ENCODE data around the gene TSPEAR. TPM values are rescaled to one million over a fixed set of nuclear protein-coding genes. Genes with fewer than 3 reads are reported as not detected.

TSPEAR gene
- total RNA-seq, 1 experiment from 2014 or later, result not detected

DNA sequence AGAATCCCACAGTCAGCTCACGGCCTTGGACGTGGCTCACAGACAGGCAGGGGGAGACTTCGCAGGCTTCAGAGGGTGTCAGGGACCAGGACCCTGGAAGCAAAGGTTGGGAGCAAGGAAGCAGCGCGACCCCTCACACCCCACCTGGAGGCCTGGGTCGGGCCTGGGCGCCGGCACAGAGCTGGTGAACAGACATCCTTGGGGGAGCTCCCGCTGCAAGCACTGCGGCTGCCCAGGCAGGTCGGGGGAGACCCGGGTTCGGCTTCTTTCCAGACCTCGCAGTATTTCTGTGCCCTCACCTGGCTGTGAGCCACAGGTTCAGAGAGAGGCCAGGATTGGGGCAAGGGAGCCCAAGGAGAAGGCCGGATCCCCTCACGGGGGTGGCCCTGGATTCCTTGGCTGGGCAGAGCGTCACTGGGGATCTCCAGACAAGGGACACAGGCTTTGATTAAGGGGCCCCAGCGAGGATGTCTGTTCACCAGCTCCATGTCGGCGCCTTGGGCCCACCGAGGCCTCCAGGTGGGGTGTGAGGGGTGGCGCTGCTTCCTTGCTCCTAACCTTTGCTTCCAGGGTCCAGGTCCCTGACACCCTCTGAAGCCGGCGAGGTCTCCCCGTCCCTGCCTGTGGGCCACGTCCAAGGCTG is 37.9 kb upstream of the TSPEAR start:
- Histone ChIP-seq H3K4me1 (ENCODE audit: low read length) (no peaks in the 10 kb centered on the region), H3K4me2 (ENCODE audit: low read depth, low read length, poor library complexity, severe bottlenecking) (no peak overlapping the region), H3K36me3 (ENCODE audit: insufficient read depth, low read length) (no peaks in the 10 kb centered on the region), H3K9me2 (replicated peaks; ENCODE audit: insufficient read depth, low read length) (no peaks in the 10 kb centered on the region), H3K4me3 (ENCODE audit: low read length) (no peak overlapping the region), H3K9me3 (ENCODE audit: low read length) (no peaks in the 10 kb centered on the region), H4K20me1 (ENCODE audit: insufficient read depth, low read depth, low read length) (no peaks in the 10 kb centered on the region), H2AFZ (ENCODE audit: low read length) (no peak overlapping the region), H3K79me2 (ENCODE audit: low read length) (no peaks in the 10 kb centered on the region), H3K9ac (ENCODE audit: low read length) (no peak overlapping the region), H3K27ac (ENCODE audit: low read length) (no peak overlapping the region), H3K27me3 (ENCODE audit: low read length) (no peaks in the 10 kb centered on the region)
- DNase-seq, result no peak

DNA sequence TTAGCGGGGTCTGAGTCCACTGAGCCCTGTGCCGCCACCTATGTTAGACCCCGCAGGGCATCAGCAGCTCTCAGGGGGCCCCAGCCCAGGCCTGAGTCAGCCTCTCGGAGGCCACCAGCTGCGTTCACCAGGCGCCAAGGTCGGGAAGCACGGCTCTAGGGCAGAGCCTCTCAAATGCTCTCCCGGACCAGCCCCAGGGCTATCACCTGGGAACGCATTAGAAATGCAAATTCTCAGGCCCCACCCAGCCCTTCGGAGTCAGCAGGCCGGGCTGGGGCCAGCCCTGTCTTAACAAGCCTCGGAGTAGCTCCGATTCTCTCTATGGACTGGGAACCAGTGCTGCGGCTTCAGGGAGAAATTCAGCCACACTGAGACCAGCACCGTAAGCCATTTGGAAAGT is 37.2 kb upstream of the TSPEAR start:
- DNase-seq, result no peak
- no peak overlapping the region for H3K4me2 ChIP-seq (ENCODE audit: low read depth, low read length, poor library complexity, severe bottlenecking)
- no peaks in the 10 kb centered on the region for H3K9me2 ChIP-seq (replicated peaks; ENCODE audit: insufficient read depth, low read length)
- H3K4me3 ChIP-seq (ENCODE audit: low read length), result no peak overlapping the region
- H2AFZ ChIP-seq (ENCODE audit: low read length), result no peak overlapping the region
- no peaks in the 10 kb centered on the region for H3K9me3 ChIP-seq (ENCODE audit: low read length)
- H4K20me1 ChIP-seq (ENCODE audit: insufficient read depth, low read depth, low read length), result no peaks in the 10 kb centered on the region
- no peaks in the 10 kb centered on the region for H3K27me3 ChIP-seq (ENCODE audit: low read length)
- no peaks in the 10 kb centered on the region for H3K36me3 ChIP-seq (ENCODE audit: insufficient read depth, low read length)
- H3K4me1 ChIP-seq (ENCODE audit: low read length), result no peaks in the 10 kb centered on the region
- no peak overlapping the region for H3K9ac ChIP-seq (ENCODE audit: low read length)
- no peak overlapping the region for H3K27ac ChIP-seq (ENCODE audit: low read length)
- H3K79me2 ChIP-seq (ENCODE audit: low read length), result no peaks in the 10 kb centered on the region

DNA sequence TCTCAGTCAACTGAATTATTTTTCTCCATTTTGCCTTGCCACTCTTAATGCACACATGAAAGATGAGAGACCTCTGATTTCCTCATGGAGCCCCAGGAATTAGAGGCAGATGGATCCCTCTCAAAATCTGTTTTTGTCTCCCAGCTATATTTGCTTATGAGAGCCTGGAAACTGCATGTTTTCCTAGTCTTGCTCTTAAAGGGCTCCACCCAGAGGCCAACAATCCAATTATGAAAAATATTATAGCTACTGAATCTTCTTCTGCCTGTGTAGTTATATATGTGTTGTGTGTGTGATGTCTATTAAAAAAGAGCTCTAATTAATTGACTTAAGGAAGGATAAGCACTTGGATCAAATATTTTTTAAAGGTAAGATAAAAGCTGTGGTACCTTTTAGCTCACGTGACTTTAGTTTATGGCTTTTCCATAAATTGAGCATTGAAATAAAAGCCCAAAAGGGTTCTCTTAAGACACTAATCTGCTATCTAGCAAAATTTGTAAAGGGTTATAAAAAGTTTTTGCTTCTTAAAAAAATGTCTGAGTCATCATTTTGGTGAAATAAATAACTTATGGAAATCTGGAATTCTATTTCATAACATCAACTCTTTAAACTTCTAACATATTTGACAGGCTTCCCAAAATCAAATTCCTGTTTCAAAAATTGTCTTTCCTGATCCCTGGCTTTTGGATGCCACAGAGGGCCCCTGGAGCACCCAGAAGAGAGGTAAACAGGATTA is 31.2 kb upstream of the TSPEAR start:
- H3K9ac ChIP-seq (ENCODE audit: low read length), result no peak overlapping the region
- H2AFZ ChIP-seq (ENCODE audit: low read length), result no peak overlapping the region
- H3K9me2 ChIP-seq (replicated peaks; ENCODE audit: insufficient read depth, low read length), result no peaks in the 10 kb centered on the region
- no peaks in the 10 kb centered on the region for H3K4me1 ChIP-seq (ENCODE audit: low read length)
- H3K27me3 ChIP-seq (ENCODE audit: low read length), result no peaks in the 10 kb centered on the region
- H3K79me2 ChIP-seq (ENCODE audit: low read length), result no peaks in the 10 kb centered on the region
- H3K4me2 ChIP-seq (ENCODE audit: low read depth, low read length, poor library complexity, severe bottlenecking), result no peak overlapping the region
- no peaks in the 10 kb centered on the region for H3K36me3 ChIP-seq (ENCODE audit: insufficient read depth, low read length)
- H3K9me3 ChIP-seq (ENCODE audit: low read length), result no peaks in the 10 kb centered on the region
- no peaks in the 10 kb centered on the region for H4K20me1 ChIP-seq (ENCODE audit: insufficient read depth, low read depth, low read length)
- peak; percentile 63 for DNase-seq
- no peak overlapping the region for H3K27ac ChIP-seq (ENCODE audit: low read length)
- no peak overlapping the region for H3K4me3 ChIP-seq (ENCODE audit: low read length)

DNA sequence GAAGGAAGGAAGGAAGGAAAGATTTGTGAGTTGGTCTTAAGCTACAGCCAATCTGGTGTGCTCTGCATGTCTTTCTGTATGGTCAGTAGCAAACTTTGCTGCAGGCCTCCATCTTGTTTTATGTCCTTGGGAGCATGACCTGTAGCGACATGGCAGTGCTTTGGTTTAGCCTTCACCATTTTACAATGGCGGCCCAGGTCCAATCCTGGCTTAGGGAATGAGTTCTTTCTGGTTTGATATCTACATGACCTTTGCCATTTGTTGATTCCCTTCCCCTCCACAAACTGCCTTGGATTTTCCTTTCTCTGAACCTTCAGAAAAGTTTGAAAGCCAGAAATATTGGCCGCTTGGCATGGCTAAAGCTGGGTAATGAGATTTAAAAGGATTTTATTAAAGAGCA is 30.5 kb upstream of the TSPEAR start:
- H3K79me2 ChIP-seq (ENCODE audit: low read length), result no peaks in the 10 kb centered on the region
- no peak for DNase-seq
- H3K4me1 ChIP-seq (ENCODE audit: low read length), result no peaks in the 10 kb centered on the region

GRCh38 chr21:44740742-44741141 is 29.4 kb upstream of the TSPEAR start:
- no peaks in the 10 kb centered on the region for H4K20me1 ChIP-seq (ENCODE audit: insufficient read depth, low read depth, low read length)

More for the DNA sequence above, 30.5 kb upstream of the TSPEAR start:
- H4K20me1 ChIP-seq (ENCODE audit: insufficient read depth, low read depth, low read length), result no peaks in the 10 kb centered on the region
- H3K4me2 ChIP-seq (ENCODE audit: low read depth, low read length, poor library complexity, severe bottlenecking), result no peak overlapping the region
- no peak overlapping the region for H3K27ac ChIP-seq (ENCODE audit: low read length)
- no peaks in the 10 kb centered on the region for H3K9me3 ChIP-seq (ENCODE audit: low read length)
- no peak overlapping the region for H2AFZ ChIP-seq (ENCODE audit: low read length)
- no peaks in the 10 kb centered on the region for H3K9me2 ChIP-seq (replicated peaks; ENCODE audit: insufficient read depth, low read length)
- H3K36me3 ChIP-seq (ENCODE audit: insufficient read depth, low read length), result no peaks in the 10 kb centered on the region
- no peak overlapping the region for H3K4me3 ChIP-seq (ENCODE audit: low read length)
- no peak overlapping the region for H3K9ac ChIP-seq (ENCODE audit: low read length)
- H3K27me3 ChIP-seq (ENCODE audit: low read length), result no peaks in the 10 kb centered on the region

DNA sequence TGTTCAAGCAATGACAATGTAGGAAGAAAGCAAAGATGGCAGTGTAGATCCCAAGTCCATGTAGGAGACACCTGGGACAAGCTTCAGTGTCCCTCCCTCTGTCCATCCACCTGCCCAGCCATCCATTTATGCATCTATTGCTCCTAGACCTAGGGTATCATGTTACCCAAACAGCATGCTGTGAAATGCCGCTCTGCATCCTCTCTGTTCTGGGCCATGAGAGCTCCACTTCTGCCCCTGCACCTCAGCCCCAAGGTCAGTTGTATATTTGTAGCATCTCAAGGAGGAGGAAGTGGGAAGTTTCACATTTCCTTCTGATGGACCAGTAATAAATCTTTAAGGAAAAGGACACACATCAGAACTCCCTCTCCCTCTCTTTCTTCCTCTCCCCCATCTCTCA is 27.9 kb upstream of the TSPEAR start:
- Histone ChIP-seq H3K36me3 (ENCODE audit: insufficient read depth, low read length) (no peaks in the 10 kb centered on the region), H3K4me2 (ENCODE audit: low read depth, low read length, poor library complexity, severe bottlenecking) (no peak overlapping the region), H3K4me3 (ENCODE audit: low read length) (no peak overlapping the region), H3K9ac (ENCODE audit: low read length) (no peak overlapping the region), H3K27me3 (ENCODE audit: low read length) (no peaks in the 10 kb centered on the region), H3K9me3 (ENCODE audit: low read length) (no peaks in the 10 kb centered on the region), H3K79me2 (ENCODE audit: low read length) (no peaks in the 10 kb centered on the region), H3K9me2 (replicated peaks; ENCODE audit: insufficient read depth, low read length) (no peaks in the 10 kb centered on the region), H4K20me1 (ENCODE audit: insufficient read depth, low read depth, low read length) (no peaks in the 10 kb centered on the region), H3K4me1 (ENCODE audit: low read length) (no peaks in the 10 kb centered on the region), H3K27ac (ENCODE audit: low read length) (no peak overlapping the region), H2AFZ (ENCODE audit: low read length) (no peak overlapping the region)
- no peak for DNase-seq

More at GRCh38 chr21:44740742-44741141, 29.4 kb upstream of the TSPEAR start:
- Histone ChIP-seq H2AFZ (ENCODE audit: low read length) (no peak overlapping the region), H3K27ac (ENCODE audit: low read length) (no peak overlapping the region), H3K9me3 (ENCODE audit: low read length) (no peaks in the 10 kb centered on the region), H3K9ac (ENCODE audit: low read length) (no peak overlapping the region), H3K4me1 (ENCODE audit: low read length) (no peaks in the 10 kb centered on the region), H3K27me3 (ENCODE audit: low read length) (no peaks in the 10 kb centered on the region), H3K4me3 (ENCODE audit: low read length) (no peak overlapping the region), H3K36me3 (ENCODE audit: insufficient read depth, low read length) (no peaks in the 10 kb centered on the region), H3K9me2 (replicated peaks; ENCODE audit: insufficient read depth, low read length) (no peaks in the 10 kb centered on the region), H3K79me2 (ENCODE audit: low read length) (no peaks in the 10 kb centered on the region), H3K4me2 (ENCODE audit: low read depth, low read length, poor library complexity, severe bottlenecking) (no peak overlapping the region)
- DNase-seq, result no peak

DNA sequence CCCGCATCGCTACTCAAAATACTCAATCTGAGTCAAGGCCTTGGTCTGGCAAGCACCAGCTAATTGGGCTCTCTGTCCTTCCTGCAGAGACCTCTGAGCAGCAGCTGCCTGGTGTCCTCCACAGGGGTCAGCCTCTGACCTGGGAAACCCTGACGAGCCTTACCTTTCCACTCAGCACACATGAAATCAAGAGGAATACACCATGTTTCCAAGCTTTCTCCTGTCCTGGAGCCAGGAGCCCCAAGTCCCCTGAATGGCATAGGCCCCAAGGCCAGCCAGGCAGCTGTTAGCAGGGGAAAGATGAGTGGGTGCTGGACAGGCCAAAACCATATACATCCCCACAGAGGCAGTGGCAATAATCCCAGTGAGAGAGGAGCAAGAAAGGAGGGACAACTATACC is 27.2 kb upstream of the TSPEAR start:
- no peak overlapping the region for H2AFZ ChIP-seq (ENCODE audit: low read length)
- H3K27me3 ChIP-seq (ENCODE audit: low read length), result no peaks in the 10 kb centered on the region
- no peaks in the 10 kb centered on the region for H3K9me3 ChIP-seq (ENCODE audit: low read length)
- H3K79me2 ChIP-seq (ENCODE audit: low read length), result no peaks in the 10 kb centered on the region
- no peak overlapping the region for H3K27ac ChIP-seq (ENCODE audit: low read length)
- no peaks in the 10 kb centered on the region for H3K36me3 ChIP-seq (ENCODE audit: insufficient read depth, low read length)
- H3K4me1 ChIP-seq (ENCODE audit: low read length), result no peaks in the 10 kb centered on the region
- no peak overlapping the region for H3K4me2 ChIP-seq (ENCODE audit: low read depth, low read length, poor library complexity, severe bottlenecking)
- H4K20me1 ChIP-seq (ENCODE audit: insufficient read depth, low read depth, low read length), result no peaks in the 10 kb centered on the region
- no peak overlapping the region for H3K4me3 ChIP-seq (ENCODE audit: low read length)
- DNase-seq, result no peak
- no peaks in the 10 kb centered on the region for H3K9me2 ChIP-seq (replicated peaks; ENCODE audit: insufficient read depth, low read length)
- no peak overlapping the region for H3K9ac ChIP-seq (ENCODE audit: low read length)

DNA sequence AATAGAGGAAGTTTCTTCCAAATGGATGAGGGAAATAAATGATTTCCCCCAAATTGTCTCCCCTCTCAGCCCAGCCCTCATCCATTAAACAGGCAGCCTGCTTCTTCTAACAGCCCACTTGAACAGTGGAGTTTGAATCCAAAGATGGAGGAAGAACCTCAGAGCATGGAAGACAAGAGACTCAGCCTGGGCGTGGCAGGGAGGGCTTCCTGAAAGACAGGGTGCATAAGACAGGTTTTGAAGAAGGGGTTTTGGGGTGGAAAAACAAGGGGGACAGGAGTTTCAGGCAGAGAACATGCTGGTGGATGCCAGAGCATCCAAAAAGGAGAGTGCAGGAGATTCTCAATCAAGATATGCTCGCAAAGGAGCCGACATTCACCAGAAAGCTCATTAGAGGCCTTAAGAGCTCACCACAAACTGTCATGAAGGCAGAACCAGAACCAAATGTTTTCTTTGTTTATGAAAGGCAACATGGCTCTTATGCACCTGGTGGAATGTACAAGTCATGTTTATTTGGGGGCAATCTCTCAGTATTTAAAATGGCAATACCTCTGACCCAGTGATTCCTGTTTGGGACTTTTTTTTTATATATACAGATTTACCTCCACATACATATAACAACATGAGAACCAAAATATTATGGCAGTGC is 26.5 kb upstream of the TSPEAR start:
- Histone ChIP-seq H3K27ac (ENCODE audit: low read length) (no peak overlapping the region), H3K9me2 (replicated peaks; ENCODE audit: insufficient read depth, low read length) (no peaks in the 10 kb centered on the region), H3K4me3 (ENCODE audit: low read length) (no peak overlapping the region), H3K27me3 (ENCODE audit: low read length) (no peaks in the 10 kb centered on the region), H3K79me2 (ENCODE audit: low read length) (no peaks in the 10 kb centered on the region), H3K9me3 (ENCODE audit: low read length) (no peaks in the 10 kb centered on the region), H2AFZ (ENCODE audit: low read length) (no peak overlapping the region), H3K36me3 (ENCODE audit: insufficient read depth, low read length) (no peaks in the 10 kb centered on the region), H3K4me1 (ENCODE audit: low read length) (no peaks in the 10 kb centered on the region), H3K9ac (ENCODE audit: low read length) (no peak overlapping the region), H4K20me1 (ENCODE audit: insufficient read depth, low read depth, low read length) (no peaks in the 10 kb centered on the region), H3K4me2 (ENCODE audit: low read depth, low read length, poor library complexity, severe bottlenecking) (no peak overlapping the region)
- no peak for DNase-seq
